ENCODE data around the gene VPS33A.

GRCh38 chr12:122230798-122231197, 35.5 kb downstream of the VPS33A start:
- TF ChIP-seq CTCF (conservative IDR thresholded peaks at IDR 0.05; ENCODE audit: low read length) (no peak), EZH2phosphoT487 (IDR thresholded peaks at IDR 0.05; ENCODE audit: borderline replicate concordance) (no peak)

All from Loucy (cell line).